ENCODE data around the gene ZNF57.
"Not testable (repeated sequence)": the region's sequence is repeated elsewhere in the genome, so short reads cannot be mapped to it uniquely, and the experiment has no call there.

ZNF57 gene

GRCh38 chr19:2952953-2953481, 52.3 kb downstream of the ZNF57 start:
- no peak for DNase-seq (ENCODE audit: low read depth)

GRCh38 chr19:2957160-2957559, 56.4 kb downstream of the ZNF57 start:
- DNase-seq (ENCODE audit: low read depth): no peak

- no peak for DNase-seq (ENCODE audit: low read depth)
Observed at GRCh38 chr19:2960120-2960519, 59.4 kb downstream of the ZNF57 start.

DNA sequence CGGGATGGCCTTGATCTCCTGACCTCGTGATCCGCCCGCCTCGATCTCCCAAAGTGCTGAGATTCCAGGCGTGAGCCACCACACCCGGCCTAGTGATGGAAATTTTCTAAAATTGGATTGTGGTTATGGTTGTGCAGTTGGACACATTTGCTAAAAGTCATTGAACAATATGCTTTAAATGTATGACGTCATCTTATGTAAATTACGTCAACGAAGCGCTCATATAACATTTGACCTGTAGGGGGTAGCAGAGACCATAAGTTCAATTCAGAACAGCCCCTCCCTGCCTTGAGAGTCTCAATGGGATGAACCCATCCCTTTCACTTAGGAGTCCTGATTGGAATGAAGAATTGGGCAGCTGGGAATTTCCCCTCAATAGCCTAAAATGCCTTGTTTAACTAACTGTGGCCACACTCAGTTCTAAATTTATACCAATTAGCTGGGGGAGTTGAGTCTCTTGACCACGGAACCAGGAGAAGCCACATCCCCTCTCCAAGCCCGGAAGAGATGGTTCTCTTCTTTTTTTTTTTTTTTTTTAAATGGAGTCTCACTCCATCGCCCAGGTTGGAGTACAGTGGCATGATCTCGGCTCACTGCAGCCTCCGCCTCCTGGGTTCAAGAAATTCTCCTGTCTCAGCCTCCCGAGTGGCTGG, 61.4 kb downstream of the ZNF57 start:
- DNase-seq (ENCODE audit: low read depth): peak; percentile 26

DNA sequence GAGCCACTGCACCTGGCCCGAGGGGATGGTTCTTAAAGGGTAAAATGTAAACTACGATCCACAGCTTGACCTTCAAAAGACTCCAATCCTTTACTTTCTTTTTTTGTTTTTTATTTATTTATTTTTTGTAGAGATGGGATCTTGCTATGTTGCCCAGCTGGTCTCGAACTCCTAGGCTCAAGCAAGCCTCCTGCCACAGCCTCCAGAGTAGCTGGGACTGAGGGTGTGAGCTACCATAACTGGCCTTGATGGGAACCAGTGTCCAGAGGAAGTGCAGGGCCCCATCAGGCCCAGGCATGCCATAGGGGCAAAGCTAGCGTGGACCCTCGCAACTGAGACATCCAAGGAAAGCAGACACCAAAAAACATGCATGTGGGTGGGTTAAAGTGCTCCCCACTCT, 62.4 kb downstream of the ZNF57 start:
- no peak for DNase-seq (ENCODE audit: low read depth)

DNA sequence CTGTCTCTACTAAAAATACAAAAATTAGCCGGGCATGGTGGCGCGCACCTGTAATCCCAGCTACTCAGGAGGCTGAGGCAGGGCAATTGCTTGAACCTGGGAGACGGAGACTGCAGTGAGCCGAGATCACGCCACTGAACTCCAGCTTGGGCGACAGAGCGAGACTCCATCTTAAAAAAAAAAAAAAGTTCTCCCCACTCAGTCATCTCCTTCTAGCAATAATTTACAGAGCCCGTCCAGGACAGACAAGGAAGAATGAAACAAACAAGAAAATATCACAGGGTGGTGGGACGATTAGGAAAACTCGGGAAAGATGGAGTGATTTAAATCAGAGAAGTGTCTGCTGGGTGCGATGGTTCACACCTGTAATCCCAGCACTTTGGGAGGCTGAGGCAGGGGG, 62.9 kb downstream of the ZNF57 start:
- not testable (repeated sequence) for DNase-seq (ENCODE audit: low read depth)

DNA sequence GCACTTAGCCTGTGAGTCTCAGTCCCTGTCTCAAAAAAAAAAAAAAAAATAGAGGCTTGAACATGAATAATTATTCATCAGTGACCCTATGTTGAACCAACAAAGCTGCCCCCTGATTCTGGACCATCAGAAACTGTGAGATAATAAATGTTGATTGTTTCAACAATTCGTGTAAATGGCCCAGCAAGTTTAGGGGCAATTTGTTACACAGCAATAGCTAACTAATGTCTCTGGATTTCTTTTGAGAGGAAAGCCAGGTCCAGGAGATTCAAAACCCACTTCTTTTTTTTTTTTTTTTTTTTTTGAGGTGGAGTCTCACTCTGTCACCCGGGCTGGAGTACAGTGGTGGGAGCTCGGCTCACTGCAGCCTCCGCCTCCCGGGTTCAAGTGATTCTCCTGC, 64.1 kb downstream of the ZNF57 start:
- no peak for DNase-seq (ENCODE audit: low read depth)

- no peak for DNase-seq (ENCODE audit: low read depth)
Observed at GRCh38 chr19:2967972-2968371, 67.2 kb downstream of the ZNF57 start.
